Neural progenitor cell (in vitro differentiated cells): Measurements from ENCODE around the gene MAGEA1.

Experiments
- CTCF ChIP-seq: fragments of 200-600 bp; sonication (generic); IDR thresholded peaks from 2 replicates; pipeline ENCODE4 v1.5.1; 2017; ENCODE audit warnings: antibody characterized with exemption, mild to moderate bottlenecking
- EZH2 ChIP-seq: fragments of 200-600 bp; sonication (generic); IDR thresholded peaks from 2 replicates; pipeline ENCODE4 v1.6.1; 2017; ENCODE audit warnings: antibody characterized with exemption, mild to moderate bottlenecking, moderate library complexity
- EZH2phosphoT487 ChIP-seq: fragments of 200-600 bp; sonication (generic); IDR thresholded peaks from 2 replicates; pipeline ENCODE4 v1.6.1; 2017; ENCODE audit warnings: antibody characterized with exemption

- TF ChIP-seq CTCF (no peak), EZH2phosphoT487 (no peak), EZH2 (no peak)
Observed at GRCh38 chrX:153190381-153190780, 11.3 kb downstream of the MAGEA1 start.
